ENCODE measurements around the gene SSBP2.
"Not testable (repeated sequence)": the region's sequence is repeated elsewhere in the genome, so short reads cannot be mapped to it uniquely, and the experiment has no call there.

SSBP2 gene

DNA sequence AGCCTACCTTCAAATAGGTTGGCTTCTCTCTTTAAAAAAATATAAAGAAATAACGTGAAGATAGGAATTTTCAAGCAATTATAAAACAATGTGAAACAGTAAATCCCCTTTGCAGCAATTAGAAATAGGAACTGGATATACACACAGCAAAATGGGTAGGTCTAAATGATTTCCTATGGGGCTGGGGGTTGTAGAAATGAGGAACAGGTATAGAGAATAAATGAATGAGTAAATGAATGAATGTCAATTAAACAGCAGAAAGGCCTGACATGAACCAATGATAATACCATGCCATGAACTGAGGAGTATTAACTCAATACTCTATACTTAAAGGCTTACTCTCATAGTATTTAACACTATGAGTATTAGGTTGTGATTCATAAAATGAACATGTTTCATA is 21.6 kb downstream of the SSBP2 start:
- no peak for DNase-seq (ENCODE audit: low spot score)

DNA sequence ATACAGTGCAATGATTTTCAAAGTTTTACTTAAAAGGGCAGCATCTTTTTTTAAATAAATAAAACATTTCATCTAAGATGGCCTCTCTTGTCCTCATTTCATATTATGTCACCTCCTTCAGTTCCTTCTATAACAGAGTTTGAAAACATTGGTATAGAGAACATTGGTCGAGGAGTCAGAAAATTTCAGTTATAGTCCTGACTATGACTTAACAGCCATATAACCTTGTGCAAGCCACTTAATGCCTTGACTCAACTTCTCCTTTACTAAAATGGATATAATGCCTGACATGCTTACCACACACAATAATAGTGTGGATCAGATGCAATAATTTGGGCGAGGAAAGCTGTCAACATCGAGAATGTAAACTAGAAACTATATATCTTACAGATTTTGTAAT is 22.6 kb downstream of the SSBP2 start:
- DNase-seq (ENCODE audit: low spot score): no peak

DNA sequence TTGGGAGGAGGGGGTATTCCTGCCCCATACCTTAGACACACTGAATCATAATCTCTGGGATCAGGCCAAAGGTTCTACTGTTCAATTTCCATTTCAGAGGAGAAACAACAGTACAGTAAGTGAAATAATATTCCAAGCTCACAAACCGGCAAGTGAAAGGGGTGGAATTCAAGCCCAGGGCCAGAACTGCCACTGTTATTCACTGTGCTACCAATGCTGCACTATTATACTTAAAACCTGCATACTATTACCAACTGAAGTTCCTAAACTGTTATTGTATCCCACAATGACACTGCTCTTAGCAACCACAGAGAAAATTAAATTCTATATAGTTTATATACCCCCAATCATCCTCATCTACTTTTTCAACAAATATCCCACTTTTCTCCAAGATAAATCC is 24.6 kb downstream of the SSBP2 start:
- DNase-seq (ENCODE audit: low spot score): no peak

DNA sequence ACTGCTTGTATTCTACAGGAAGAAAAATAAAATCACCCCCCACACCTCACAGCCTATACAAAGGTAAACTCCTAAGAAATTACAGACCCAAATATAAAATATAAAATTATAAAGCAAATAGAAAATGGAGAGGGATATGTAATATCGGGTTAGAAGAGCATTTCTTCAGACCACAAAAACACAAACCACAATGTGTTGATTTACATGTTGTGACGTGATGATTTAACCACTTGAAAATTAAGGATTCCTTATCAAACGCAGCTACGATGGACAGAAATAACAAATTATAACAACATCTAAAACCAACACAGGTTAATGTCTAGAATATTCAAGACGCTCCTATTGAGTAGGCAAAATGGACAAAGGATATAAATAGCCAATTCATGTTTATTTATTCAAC is 26.3 kb downstream of the SSBP2 start:
- no peak for DNase-seq (ENCODE audit: low spot score)

DNA sequence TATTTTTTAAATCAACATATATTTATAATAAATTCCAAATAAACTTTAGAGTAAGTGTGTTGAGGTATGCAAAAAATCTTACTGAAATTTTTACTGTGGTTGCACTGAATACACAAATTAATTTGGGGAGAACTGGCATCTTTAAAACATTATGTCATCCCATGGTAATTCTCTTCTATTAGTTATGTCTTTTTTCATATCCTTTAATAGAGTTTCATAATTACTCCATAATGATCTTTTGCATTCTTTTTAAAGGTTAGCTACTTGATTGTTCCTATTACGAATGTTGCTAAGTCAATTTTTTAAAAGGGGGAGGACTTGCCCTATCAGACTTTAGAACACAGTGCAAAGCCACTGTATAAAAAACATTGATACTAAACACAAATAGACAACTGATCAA is 26.8 kb downstream of the SSBP2 start:
- DNase-seq (ENCODE audit: low spot score): no peak

DNA sequence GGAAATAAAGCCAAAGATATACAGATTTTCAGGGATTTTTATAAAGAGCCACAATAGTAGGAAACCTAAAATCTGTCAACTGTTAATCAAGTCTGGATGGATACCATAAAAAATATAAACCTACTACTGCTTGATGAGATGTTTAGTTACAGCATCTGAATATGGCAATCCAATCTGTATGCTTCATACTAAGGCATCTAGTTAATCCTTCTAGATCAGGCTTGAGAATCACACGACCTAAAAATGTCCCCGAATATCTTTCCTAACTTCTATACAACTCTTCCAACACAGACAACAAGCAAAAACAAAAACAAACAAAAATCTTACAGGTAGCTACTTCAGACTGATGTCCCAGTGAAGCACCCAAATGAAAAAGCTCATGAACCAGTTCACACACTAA is 29.8 kb downstream of the SSBP2 start:
- no peak for DNase-seq (ENCODE audit: low spot score)

DNA sequence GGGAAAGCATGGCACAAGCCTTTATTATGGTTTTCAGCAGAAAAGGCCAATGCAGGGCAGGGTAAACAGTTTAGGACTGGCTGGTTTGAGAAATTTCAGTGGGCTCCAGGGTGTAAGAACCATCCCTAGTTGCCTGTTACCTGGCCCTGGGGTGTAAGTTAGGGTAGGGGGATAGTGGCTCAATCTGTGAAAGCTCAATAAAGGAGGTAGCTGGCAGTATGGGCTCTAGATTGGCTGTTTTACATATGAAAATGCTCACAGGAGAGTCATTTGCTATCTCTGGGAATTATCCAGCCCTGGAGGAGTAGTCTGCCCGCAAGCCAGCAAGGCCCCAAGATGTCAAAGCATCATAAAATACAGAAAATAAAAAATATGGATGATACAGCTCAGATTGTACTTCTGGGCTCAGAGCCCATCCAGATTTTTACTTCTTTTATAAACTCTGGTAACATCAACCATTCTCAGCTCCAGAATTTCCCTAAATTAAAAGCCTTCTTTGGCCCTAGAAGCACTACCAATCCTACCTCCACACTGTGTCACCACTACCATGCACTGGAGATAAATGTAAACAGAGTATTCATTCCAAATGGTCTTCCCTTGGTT is 31.1 kb downstream of the SSBP2 start:
- no peak for DNase-seq (ENCODE audit: low spot score)

DNA sequence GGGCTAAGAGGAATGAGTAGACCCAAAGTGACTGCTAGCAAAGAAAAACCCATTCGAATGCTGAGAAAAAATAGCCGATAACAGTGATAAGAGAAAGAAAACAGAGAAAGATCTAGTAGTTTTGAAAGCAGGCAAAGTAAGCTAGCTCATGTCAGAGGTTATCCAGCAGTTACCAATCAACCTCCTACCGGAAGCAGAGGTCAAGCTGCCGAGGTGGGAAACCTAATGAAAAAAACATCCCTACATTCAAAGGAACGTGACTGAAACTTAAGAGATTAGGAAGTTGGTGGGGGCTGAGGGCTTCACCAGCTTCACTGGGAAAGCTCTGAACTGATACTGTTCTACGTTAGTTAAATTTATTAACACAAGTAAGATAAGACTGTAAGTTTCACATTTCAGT is 32.6 kb downstream of the SSBP2 start:
- DNase-seq (ENCODE audit: low spot score): no peak

DNA sequence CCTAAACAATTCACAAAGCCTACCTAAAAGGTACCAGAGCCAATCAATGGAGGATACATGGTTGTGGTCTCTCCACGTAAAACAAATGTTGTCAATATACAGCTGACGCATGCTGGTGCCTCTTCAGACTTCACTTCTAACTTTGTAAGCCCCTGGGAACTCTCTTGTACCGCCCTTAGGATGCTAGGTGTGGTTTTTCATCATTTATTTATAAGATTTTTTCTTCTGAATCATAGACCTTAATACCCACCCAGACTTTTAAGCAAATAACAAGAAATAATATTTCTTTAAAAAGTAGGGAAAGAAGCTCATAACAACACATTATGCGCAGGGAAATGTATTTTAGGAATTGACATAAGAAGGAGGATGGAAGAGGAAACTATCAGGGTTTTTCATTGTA is 33.0 kb downstream of the SSBP2 start:
- no peak for DNase-seq (ENCODE audit: low spot score)

DNA sequence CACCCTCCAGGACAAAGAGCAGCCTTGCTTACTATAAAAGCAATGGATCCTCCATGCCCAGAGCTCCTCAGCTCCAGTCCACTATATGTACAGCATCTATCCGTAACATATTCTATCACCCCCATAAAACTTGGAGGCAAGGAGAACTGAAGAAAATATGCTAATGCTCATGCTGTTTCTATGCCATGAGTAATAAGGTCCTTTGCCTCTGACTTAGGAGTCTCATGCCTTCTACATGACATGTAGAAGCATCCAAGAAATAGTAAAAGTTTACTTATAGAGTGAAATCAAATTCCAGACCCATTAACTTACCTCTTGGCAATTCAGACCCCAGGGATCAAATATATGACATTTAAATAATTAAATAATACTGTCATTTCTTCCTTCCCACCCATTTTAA is 33.7 kb downstream of the SSBP2 start:
- DNase-seq (ENCODE audit: low spot score): peak; percentile 11

DNA sequence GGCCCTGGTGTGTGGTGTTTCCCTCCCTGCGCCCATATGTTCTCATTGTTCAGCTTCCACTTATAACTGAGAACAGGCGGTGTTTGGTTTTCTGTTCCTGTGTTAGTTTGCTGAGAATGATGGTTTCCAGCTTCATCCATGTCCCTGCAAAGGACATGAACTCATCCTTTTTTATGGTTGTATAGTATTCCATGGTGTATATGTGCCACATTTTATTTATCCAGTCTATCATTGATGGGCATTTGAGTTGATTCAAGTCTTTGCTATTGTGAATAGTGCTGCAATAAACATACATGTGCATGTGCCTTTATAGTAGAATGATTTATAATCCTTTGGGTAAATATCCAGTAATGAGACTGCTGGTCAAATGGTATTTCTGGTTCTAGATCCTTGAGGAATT is 36.8 kb downstream of the SSBP2 start:
- not testable (repeated sequence) for DNase-seq (ENCODE audit: low spot score)

DNA sequence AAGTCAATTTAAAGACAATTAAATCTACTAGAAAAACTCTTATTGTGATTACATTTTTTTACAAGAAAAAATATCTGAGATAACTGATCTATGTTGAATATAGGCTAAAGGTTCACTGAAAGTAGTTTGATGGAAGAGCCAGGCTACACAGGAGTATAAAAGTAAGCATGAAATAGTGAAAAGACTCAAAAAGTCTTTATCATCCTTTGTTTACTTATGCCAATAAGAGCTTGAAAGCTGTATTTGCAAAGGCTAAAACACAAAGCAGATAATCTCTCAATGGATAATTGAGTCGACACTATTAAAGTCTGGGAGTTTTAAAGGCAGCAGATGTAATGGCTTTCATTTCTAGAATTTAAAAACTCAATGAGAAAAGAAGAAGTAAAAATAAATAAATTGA is 42.0 kb downstream of the SSBP2 start:
- no peak for DNase-seq (ENCODE audit: low spot score)

DNA sequence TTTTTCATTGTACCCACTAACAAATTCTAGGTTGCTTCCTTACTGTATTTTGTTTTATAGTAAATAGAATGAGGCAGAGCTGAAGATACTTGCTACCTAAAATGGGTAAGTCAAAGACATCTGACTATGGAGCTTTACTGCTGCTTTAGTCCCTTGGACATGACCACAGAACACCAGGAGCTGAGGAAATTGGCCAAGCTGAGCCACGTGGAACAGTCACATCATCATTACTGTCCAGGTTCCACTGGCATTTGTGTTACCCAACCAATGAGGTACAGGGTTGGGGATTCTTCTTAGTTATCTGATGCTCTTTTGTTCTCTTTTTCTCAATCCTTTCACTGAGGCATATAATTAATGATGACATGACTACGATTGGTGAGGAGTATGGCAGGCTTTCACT is 47.1 kb downstream of the SSBP2 start:
- no peak for DNase-seq (ENCODE audit: low spot score)

DNA sequence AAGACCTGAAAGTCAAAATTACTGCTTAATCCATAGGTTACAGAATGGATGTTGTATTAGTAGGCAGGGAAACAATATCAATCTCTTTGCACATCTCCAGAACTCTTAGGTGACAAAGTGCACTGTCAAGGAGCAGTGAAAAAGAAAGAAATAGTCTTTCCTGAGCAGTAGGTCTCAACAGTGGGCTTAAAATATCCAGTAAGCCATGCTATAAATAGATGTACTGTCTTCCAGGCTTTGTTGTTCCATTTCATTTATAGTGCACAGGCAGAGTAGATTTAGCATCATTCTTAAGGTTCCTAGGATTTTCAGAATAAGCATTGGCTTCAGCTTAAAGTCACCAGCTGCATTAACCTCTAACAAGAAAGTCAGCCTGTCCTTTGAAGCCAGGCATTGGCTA is 50.7 kb downstream of the SSBP2 start:
- no peak for DNase-seq (ENCODE audit: low spot score)

DNA sequence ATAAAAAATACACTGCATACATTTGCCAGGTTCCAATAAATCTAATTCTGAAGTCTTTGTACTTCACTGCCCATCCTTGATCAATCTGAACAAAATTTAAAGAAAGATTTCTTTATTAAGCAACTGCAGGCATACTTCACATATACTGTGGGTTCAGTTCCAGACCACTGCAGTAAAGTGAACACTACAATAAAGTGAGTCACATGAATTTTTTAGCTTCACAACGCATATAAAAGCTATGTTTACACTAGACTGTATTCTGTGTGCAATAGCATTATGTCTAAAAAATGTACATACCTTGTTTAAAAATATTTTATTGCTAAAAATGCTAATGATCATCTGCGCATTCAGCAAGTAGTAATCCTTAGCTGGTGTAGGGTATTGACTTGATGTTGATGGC is 52.1 kb downstream of the SSBP2 start:
- no peak for DNase-seq (ENCODE audit: low spot score)

DNA sequence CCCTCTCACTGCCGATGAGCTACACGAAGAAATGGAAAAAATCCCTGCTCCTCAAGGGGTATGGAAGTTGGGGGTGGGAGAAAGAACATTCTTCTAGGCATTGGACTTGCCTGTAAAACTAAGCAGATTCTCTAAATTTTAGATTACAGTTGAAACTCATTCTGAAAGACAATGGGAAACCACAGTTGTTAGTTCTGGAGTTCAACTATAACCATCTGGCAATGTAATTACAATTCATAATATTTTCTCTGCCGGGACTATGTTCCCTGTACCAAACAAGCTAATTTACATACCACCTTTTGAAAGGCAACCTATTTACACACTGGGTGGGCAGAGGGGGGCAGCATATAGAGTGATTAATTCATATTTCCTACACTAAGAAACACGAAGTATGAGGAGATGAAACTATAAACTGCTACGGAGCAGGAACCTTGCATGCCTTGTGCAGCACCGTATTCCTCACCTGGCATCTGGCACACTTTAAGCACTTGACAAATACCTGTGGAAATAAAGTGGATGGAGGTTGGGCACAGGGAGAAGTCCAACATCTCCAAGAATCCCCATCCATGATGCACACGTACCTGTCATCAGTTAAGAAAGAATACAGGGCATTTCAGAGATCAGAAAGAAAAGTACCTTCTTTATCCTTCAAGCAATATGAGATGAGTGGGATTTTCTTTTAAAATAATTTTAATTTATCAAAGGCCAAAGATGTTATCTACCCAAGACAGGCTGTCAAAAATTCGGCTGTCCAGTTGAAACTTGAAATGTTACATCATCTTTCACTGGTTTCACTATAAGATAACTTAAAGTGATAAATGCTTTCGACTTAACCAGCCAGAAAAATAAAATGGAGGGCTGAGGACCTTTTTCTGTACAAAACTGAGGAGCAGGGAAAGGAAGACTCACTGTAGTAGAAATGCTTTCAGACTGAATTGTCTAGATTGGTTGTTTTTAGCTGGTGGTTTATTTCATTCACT is 54.2 kb downstream of the SSBP2 start:
- no peak for DNase-seq (ENCODE audit: low spot score)

DNA sequence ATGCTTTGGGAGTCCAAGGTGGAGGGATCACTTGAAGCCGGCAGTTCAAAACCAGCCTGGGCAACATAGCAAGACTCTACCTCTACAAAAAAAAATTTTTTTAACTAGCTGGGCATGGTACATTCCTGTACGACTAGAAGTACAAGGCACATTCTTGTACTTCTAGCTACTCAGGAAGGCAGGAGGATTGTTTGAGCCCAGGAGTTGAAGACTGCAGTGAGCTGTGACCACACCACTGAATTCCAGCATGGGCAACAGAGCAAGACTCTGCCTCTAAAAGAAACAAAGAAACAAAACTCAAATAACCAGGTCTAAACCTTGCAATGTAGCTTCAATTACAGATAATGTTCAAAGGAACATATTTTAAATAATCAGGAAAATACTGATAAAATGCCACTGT is 56.2 kb downstream of the SSBP2 start:
- no peak for DNase-seq (ENCODE audit: low spot score)

DNA sequence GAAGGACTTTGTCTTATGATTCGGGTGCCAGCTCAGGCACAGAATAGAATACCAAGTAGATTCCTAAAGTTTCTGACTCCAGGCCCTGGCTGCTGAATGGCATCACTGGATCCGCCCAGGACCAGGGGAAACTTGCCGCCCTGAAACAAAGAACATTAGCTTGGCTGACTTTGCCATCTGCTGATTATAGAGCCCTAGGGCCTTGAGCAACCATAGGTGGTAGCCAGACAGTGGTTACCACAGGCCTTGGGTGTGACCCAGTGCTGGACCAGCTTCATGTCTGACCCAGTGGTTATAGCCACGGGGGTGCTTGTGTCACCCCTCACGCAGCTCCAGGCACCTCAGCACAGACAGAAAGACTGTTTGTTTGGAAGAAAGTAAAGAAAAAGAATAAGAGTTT is 62.7 kb downstream of the SSBP2 start:
- DNase-seq (ENCODE audit: low spot score): no peak

DNA sequence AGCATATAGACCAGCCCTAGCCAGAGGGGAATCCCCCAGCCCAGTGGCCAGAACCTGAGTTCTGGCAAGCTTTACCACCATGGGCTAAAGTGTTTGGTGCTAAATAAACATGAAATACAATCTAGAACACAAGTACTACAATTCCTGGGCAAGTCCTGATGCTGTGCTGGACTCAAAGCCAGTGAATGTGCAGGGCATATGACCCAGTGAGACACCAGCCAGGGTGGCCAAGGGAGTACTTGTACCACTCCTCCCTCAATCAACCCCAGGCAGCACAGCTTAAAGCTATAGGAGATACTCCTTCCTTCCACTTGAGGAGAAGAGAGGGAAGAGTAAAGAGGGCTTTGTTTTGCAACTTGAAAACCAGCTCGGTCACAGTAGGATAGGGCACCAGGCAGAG is 63.6 kb downstream of the SSBP2 start:
- DNase-seq (ENCODE audit: low spot score): no peak

DNA sequence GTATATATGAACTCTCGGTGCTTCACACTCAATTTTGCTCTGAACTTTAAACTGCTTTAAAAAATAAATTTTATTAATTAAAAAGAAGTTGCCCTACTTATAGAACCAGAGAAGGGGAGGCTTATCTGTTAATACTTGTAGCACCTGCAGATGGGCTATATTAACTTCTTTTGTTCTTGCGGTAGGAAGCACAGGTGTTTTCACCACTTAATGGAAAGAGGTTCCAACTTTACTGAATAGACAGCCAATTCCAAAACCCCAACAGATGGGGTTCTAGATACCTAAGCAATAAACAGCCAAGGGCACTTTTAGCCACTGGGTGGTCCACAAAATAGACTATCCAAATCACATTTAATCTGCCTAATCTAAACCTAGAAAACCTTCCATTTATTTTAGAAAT is 65.4 kb downstream of the SSBP2 start:
- DNase-seq (ENCODE audit: low spot score): no peak

DNA sequence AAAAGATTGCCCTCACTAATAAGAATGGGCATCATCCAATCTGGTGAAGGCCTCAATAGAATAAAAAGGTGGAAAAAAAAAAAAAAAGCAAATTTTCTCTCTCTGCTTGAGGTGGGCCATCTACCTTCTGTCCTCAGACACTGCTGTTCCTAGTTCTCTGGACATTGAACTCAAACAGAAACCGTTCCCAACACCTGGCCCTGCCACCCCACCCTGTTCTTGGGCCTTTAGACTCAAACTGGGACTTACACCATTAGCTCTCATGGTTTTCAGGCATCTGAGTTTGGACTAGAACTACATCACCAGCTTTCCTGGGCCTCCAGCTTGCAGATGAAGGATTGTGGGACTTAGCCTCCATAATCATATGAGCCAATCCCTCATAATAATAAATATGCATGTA is 71.0 kb downstream of the SSBP2 start:
- no peak for DNase-seq (ENCODE audit: low spot score)

DNA sequence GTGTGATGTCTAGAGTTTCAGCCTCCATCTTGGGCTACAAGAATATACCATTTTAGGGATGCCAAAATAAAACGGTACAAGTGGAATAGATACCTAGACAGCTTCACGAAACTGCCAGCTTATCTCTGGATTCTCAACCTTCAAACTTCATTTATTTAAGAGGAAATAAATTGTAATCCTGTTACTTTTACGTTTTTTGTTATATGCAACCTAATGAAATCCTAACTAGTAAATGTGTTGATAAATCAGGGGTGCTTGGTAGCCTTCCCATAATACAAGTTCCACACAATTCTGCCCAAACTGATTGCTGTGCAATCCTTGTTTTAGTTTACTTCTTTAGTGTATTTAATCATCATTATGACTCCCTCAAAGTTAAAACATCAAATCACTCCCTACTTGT is 75.5 kb downstream of the SSBP2 start:
- no peak for DNase-seq (ENCODE audit: low spot score)

DNA sequence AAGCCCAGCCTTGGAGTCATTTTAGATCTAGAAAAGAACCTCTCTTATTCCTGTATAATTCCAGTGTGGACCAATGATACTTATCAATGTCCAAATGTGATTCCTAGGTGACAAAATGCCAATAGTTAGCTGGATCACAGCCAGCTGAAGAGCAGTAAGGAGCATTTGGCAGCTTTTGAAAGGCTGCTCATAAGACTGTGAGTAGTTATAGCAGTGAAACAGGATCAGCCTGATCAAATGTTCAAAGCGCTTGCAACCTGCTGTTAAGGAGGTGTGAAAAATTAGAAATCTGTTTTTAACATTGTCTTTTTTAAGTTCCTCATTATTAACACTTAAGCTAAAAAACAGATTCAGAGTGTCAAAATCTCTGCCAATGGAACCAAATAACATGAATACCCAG is 85.1 kb downstream of the SSBP2 start:
- DNase-seq (ENCODE audit: low spot score): no peak

DNA sequence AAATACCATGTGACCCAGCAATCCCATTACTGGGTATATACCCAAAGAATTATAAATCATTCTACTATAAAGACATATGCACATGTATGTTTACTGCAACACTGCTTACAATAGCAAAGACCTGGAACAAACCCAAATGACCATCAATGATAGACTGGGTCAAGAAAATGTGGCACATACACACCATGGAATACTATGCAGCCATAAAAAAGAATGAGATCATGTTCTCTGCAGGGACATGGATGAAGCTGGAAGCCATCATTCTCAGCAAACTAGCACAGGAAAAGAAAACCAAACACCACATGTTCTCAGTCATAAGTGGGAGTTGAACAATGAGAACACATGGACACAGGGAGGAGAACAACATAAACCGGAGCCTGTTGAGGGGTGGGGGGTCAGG is 90.3 kb downstream of the SSBP2 start:
- DNase-seq (ENCODE audit: low spot score): not testable (repeated sequence)

Data from AG08396 (cell line).